ENCODE results near the gene BAHCC1. TPM values are rescaled to one million over a fixed set of nuclear protein-coding genes. Genes with fewer than 3 reads are reported as not detected.

Gene BAHCC1
- total and polyA plus RNA-seq, 2 donors (not counting 3 experiments of a cell fraction or from before 2014, with no cell fraction given), result 4.7 to 11.6 TPM

DNA sequence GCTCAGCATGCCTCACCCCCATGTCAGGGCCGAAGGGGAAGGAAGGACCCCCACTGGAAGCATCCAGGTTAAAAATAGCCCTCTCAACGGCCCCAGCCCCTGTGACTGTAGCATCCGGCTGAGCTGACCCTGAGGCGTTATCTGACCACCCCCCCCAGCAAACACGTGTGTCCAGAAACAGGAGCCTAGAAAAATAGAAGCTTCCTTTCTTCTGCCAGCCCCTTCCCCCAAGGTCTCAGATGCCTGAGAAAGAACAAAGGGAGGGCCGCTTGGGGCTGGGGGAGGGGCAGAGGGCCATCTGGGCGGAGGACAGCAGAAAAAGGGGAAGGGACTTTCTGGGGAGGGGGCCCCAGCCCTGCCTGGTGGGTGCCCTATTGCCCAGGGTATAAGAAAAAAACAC is 61.5 kb downstream of the BAHCC1 start:
- peak overlapping the region; percentile 39 for H3K27ac ChIP-seq (ENCODE audit: insufficient read depth, low read depth, low read length)
- no peak overlapping the region for H3K4me3 ChIP-seq (replicated peaks in 1 of 3; ENCODE audit: insufficient read depth in 1 of 3, low read depth in 1 of 3, low read length in 3 of 3)
- ChIA-PET POLR2A (interaction anchor here (0.8 to 1.0 kb wide), 2 partner anchors 27 to 62 kb away, joined by 3 to 5 read pairs; partner anchors contain the start of gene BAHCC1), CTCF (interaction anchor here (0.9 to 1.9 kb wide), 11 partner anchors 10 to 202 kb away, joined by 3 to 9 read pairs (median 4); no protein-coding TSS in a partner anchor)
- DNase-seq (ENCODE audit: low read depth, low spot score) (peak; percentile 80), FAIRE-seq (peak; percentile 72)
- no peaks in the 10 kb centered on the region for H3K9me1 ChIP-seq (replicated peaks; ENCODE audit: control insufficient read depth, extremely low read depth, insufficient read depth, low read length)
- peak overlapping the region; percentile 55 for H2AFZ ChIP-seq (ENCODE audit: low read depth, low read length)
- H3K4me2 ChIP-seq (ENCODE audit: insufficient read depth, low read length), result peak overlapping the region; percentile 52
- no TSS peak for BruUV-seq (replicated peaks)
- no peaks in the 10 kb centered on the region for H3K79me2 ChIP-seq (ENCODE audit: control insufficient read depth, insufficient read depth, low read length)
- intact Hi-C loops (cut with micrococcal nuclease) (loop anchor here (2.0 to 5.0 kb wide), 2 partner anchors 39 to 62 kb away; partner anchors contain the start of gene BAHCC1), dilution Hi-C loops (cut with MboI; ENCODE audit: extremely low pct_ligation_motif_present, low sequenced_read_pairs) (no loop called here)
- TF ChIP-seq, protein P1, sequence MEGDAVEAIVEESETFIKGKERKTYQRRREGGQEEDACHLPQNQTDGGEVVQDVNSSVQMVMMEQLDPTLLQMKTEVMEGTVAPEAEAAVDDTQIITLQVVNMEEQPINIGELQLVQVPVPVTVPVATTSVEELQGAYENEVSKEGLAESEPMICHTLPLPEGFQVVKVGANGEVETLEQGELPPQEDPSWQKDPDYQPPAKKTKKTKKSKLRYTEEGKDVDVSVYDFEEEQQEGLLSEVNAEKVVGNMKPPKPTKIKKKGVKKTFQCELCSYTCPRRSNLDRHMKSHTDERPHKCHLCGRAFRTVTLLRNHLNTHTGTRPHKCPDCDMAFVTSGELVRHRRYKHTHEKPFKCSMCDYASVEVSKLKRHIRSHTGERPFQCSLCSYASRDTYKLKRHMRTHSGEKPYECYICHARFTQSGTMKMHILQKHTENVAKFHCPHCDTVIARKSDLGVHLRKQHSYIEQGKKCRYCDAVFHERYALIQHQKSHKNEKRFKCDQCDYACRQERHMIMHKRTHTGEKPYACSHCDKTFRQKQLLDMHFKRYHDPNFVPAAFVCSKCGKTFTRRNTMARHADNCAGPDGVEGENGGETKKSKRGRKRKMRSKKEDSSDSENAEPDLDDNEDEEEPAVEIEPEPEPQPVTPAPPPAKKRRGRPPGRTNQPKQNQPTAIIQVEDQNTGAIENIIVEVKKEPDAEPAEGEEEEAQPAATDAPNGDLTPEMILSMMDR (IDR thresholded peaks at IDR 0.05; ENCODE audit: extremely low read depth in 1 of 2, insufficient read depth in 1 of 2, low read depth in 1 of 2, low read length in 2 of 2), result no peak
- TF ChIP-seq MYC (IDR thresholded peaks at IDR 0.05; ENCODE audit: low read depth, low read length) (no peak), POLR2AphosphoS5 (IDR thresholded peaks at IDR 0.05; ENCODE audit: insufficient read depth, low read depth, low read length) (peak; percentile 33), EZH2 (IDR thresholded peaks at IDR 0.05; ENCODE audit: borderline replicate concordance, low read depth, low read length, severe bottlenecking) (no peak), POLR2A (IDR thresholded peaks at IDR 0.05; ENCODE audit: low read depth, low read length) (no peak), FOS (IDR thresholded peaks at IDR 0.05; ENCODE audit: borderline replicate concordance, insufficient read depth, low read length) (no peak), GATA2 (IDR thresholded peaks at IDR 0.05; ENCODE audit: insufficient read depth, insufficient read length, low read depth, low read length) (peak; percentile 58), JUN (IDR thresholded peaks at IDR 0.05; ENCODE audit: borderline replicate concordance, insufficient read depth, insufficient read length, low read depth) (no peak)
- TF ChIP-seq, protein P2, sequence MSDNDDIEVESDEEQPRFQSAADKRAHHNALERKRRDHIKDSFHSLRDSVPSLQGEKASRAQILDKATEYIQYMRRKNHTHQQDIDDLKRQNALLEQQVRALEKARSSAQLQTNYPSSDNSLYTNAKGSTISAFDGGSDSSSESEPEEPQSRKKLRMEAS (IDR thresholded peaks at IDR 0.05; ENCODE audit: insufficient read depth, insufficient read length), result peak; percentile 45
- H3K9me3 ChIP-seq (replicated peaks; ENCODE audit: control insufficient read depth, insufficient read depth, low read length), result no peaks in the 10 kb centered on the region
- H3K9ac ChIP-seq (replicated peaks; ENCODE audit: extremely low read depth, insufficient read depth, low read length), result peak overlapping the region; percentile 35
- no peaks in the 10 kb centered on the region for H3K36me3 ChIP-seq (ENCODE audit: control insufficient read depth in 2 of 2, extremely low read depth in 1 of 2, insufficient read depth in 2 of 2, low read length in 2 of 2)
- no peaks in the 10 kb centered on the region for H3K27me3 ChIP-seq (ENCODE audit: control insufficient read depth in 2 of 2, insufficient read depth in 2 of 2, low read length in 2 of 2)
- peaks cover 19% of the 10 kb centered on the region for H3K4me1 ChIP-seq (ENCODE audit: control insufficient read depth, extremely low read depth, insufficient read depth, low read length)
- H4K20me1 ChIP-seq (replicated peaks; ENCODE audit: control insufficient read depth, extremely low read depth, insufficient read depth, low read length), result no peaks in the 10 kb centered on the region

Measured in endothelial cell of umbilical vein (primary cell).